ENCODE data around the gene PCSK9.

DNA sequence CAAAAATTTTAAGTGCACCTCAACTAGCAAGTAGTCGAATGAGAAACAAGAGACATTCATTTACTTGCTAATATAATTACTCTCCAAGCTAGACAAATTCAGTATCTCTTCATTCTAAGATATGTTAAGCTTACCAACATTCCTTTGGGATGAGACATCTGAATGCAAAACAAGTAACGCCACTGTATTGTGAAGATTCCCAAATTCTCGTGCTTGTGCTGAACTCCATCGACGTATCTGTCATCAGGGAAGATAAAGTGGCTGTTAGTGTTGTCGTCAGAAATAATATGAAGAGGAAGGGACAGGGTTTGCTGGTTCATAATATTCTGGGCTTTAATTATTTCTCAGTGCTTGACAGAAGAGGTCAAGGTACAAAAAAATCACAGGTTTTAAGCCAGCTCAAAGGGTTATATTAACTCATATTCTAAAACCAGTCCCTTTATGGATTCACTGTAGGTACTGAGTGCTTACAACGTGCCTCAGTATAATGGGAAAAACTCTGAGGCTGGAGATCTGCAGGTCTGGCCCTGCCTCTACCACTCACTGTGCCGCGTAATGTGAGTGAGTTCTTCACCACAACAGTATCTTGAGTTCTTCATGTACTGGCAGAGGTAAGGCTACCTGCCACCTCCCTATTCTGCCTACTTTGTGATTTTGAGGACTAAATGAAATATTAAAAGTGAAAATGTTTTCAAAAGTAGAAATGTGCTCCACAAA is 42.0 kb downstream of the PCSK9 start:
- no peak for TF ChIP-seq POLR2AphosphoS5 (IDR thresholded peaks at IDR 0.05; ENCODE audit: borderline replicate concordance, low read depth, low read length)
- TF ChIP-seq EZH2 (IDR thresholded peaks at IDR 0.05) = no peak

All from SK-N-MC (cell line).